SU-DHL-6 (cell line): ENCODE data around the gene TBC1D1.

ENCODE experiments used
- EZH2phosphoT487 ChIP-seq: fragments of 200-600 bp; sonication (generic), shearing (Covaris generic); conservative IDR thresholded peaks from 2 replicates; pipeline ENCODE4 v1.6.1; 2018; ENCODE audit warnings: mild to moderate bottlenecking, antibody characterized with exemption, low read length, moderate library complexity, mixed read lengths
- TF ChIP-seq, protein P1 (sequence below): fragments of 200-600 bp; sonication (generic); IDR thresholded peaks from one replicate; pipeline ENCODE4 v1.5.1; 2017; ENCODE audit warnings: antibody characterized with exemption, mild to moderate bottlenecking, low read length, moderate library complexity; ENCODE audit not compliant: insufficient read depth, poor library complexity, severe bottlenecking

DNA sequence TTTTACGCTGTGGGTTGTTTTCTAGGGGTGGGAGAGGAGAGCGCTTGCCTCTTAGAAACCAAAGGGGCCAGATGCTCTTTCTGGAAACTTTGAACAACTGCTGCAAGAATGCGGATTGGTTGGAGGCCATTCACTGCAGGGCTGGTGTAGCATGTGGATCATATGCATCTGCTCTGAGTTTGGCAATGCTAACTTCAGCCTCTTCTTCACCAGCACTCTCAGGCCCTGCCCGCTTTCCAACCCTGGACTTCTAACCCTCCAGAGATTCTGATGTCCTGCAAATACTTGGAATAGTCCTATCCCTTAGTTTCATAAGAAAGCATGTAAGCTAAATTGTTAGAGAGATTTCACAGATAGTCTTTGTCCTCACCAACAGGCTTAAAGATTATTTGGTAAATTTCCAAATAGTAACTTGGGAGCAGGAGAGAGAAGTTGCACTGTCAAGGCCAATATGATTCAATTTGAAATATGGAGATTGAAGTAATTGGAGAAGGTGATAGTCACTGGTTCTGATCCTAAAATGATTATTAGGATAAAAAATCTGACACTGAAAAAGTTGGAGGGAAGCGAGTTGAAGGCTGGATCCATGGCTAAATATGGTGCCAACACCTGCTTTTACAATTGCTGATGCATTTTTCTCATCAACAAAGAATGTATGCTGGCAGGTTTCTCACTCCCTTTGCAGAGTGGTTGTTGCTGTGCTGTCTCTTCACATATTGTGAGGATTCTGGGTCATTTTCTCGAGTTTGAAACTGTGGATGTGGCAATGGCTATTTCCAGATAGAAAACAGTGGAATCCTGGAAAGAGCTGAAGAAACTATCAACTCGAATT lies 279.7 kb downstream of the TBC1D1 start:
- TF ChIP-seq, protein P1, sequence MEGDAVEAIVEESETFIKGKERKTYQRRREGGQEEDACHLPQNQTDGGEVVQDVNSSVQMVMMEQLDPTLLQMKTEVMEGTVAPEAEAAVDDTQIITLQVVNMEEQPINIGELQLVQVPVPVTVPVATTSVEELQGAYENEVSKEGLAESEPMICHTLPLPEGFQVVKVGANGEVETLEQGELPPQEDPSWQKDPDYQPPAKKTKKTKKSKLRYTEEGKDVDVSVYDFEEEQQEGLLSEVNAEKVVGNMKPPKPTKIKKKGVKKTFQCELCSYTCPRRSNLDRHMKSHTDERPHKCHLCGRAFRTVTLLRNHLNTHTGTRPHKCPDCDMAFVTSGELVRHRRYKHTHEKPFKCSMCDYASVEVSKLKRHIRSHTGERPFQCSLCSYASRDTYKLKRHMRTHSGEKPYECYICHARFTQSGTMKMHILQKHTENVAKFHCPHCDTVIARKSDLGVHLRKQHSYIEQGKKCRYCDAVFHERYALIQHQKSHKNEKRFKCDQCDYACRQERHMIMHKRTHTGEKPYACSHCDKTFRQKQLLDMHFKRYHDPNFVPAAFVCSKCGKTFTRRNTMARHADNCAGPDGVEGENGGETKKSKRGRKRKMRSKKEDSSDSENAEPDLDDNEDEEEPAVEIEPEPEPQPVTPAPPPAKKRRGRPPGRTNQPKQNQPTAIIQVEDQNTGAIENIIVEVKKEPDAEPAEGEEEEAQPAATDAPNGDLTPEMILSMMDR, result no peak
- no peak for TF ChIP-seq EZH2phosphoT487
